Kidney (tissue), 2 donors: ENCODE data around the gene CDK11A. TPM values are rescaled to one million over a fixed set of nuclear protein-coding genes. Genes with fewer than 3 reads are reported as not detected.

ENCODE experiments used
- polyA plus RNA-seq: library from polyadenylated mRNA; stranded (reverse); fragments of 350-450 nt; fragmentation: Illumina TruSeq; extraction: RNeasy Lipid Tissue Mini Kit (QIAGEN cat#74804); gene quantifications from one replicate; pipeline ENCODE4 v1.2.3, GENCODE V29; 2014; ENCODE audit warnings: low read depth, low replicate concordance; ENCODE audit not compliant: insufficient read depth
- total RNA-seq: library from RNA; stranded (reverse); fragmentation: NEBNext Ultra II Directional; extraction: Animal tissue kit (Norgen Biotek cat#: 25700); gene quantifications from one replicate; pipeline ENCODE4 v1.2.1, GENCODE V29; 2021
- donor health status: DM: yes; HTN: yes; CAD: no.

Gene CDK11A
- total and polyA plus RNA-seq, 2 donors from 2014 or later = 21.5 to 37.3 TPM

Other genes starting within 250 kb of the CDK11A start
- 19.1 TPM for gene ATAD3A, start 212.2 kb downstream of the CDK11A start, total RNA-seq
- 17.5 TPM for gene ATAD3A, start 212.2 kb downstream of the CDK11A start, polyA plus RNA-seq
- gene TMEM240, start 183.7 kb downstream of the CDK11A start, total RNA-seq = 1.9 TPM
- 1.7 TPM for gene TMEM240, start 183.7 kb downstream of the CDK11A start, polyA plus RNA-seq
- gene SSU72, start 149.5 kb downstream of the CDK11A start, total RNA-seq = 102 TPM
- 143 TPM for gene SSU72, start 149.5 kb downstream of the CDK11A start, polyA plus RNA-seq
- 2.6 TPM for gene FNDC10, start 124.2 kb downstream of the CDK11A start, total RNA-seq
- 18.2 TPM for gene FNDC10, start 124.2 kb downstream of the CDK11A start, polyA plus RNA-seq
- 61.6 TPM for gene MIB2, start 108.9 kb downstream of the CDK11A start, total RNA-seq
- gene MIB2, start 108.9 kb downstream of the CDK11A start, polyA plus RNA-seq = 35.6 TPM
- gene MMP23B, start 92.2 kb downstream of the CDK11A start, total RNA-seq = 7.1 TPM
- gene MMP23B, start 92.2 kb downstream of the CDK11A start, polyA plus RNA-seq = 4.0 TPM
- 24.0 TPM for gene CDK11B, start 65.4 kb downstream of the CDK11A start, total RNA-seq
- 13.9 TPM for gene CDK11B, start 65.4 kb downstream of the CDK11A start, polyA plus RNA-seq
- gene SLC35E2B, start 31.6 kb downstream of the CDK11A start, total RNA-seq = 50.2 TPM
- gene SLC35E2B, start 31.6 kb downstream of the CDK11A start, polyA plus RNA-seq = 11.3 TPM
- 76.3 TPM for gene NADK, start 54.1 kb upstream of the CDK11A start, total RNA-seq
- 37.9 TPM for gene NADK, start 54.1 kb upstream of the CDK11A start, polyA plus RNA-seq
- 347 TPM for gene GNB1, start 166.7 kb upstream of the CDK11A start, total RNA-seq
- gene GNB1, start 166.7 kb upstream of the CDK11A start, polyA plus RNA-seq = 144 TPM
- 0.13 TPM for gene CALML6, start 190.9 kb upstream of the CDK11A start, total RNA-seq
- 1.2 TPM for gene CALML6, start 190.9 kb upstream of the CDK11A start, polyA plus RNA-seq
- gene TMEM52, start 194.9 kb upstream of the CDK11A start, total RNA-seq = 0.50 TPM
- gene TMEM52, start 194.9 kb upstream of the CDK11A start, polyA plus RNA-seq = 5.1 TPM